Endothelial cell of umbilical vein (primary cell): ENCODE results near the gene ABHD17A. TPM values are rescaled to one million over a fixed set of nuclear protein-coding genes. Genes with fewer than 3 reads are reported as not detected.

ENCODE experiments used
- BruUV-seq: library from RNA; stranded (reverse); fragments of 400-500 nt; replicated peaks from 2 replicates; lab custom pipeline; 2021; lab: Mats Ljungman, UMichigan
- CTCF ChIA-PET: fragments of 300-600, 350-600 bp; sonication (Branson Sonifier 250); formaldehyde crosslinking; loops from one replicate; lab custom pipeline; 2021; ENCODE audit warnings: antibody characterized with exemption, inconsistent platforms; lab: Charles Lee
- POLR2A ChIA-PET: fragments of 300-600, 350-600 bp; sonication (Branson Sonifier 250); formaldehyde crosslinking; loops from one replicate; lab custom pipeline; 2021; ENCODE audit warnings: antibody characterized with exemption, inconsistent platforms; lab: Charles Lee
- DNase-seq: peaks from one replicate; pipeline ENCODE4 v3.0.0-alpha.2; 2011; ENCODE audit warnings: low read depth, low spot score
- FAIRE-seq: peaks from 2 replicates; lab custom pipeline; 2011; peaks lifted over from hg19 to GRCh38; lab: Jason Lieb, UNC
- H2AFZ ChIP-seq: 2 replicates; pipeline ENCODE4 v1.6.0; 2012; ENCODE audit warnings: low read depth, low read length, control low read depth, inconsistent platforms
- H3K27ac ChIP-seq: 2 replicates; pipeline ENCODE4 v1.5.1; 2011; ENCODE audit warnings: low read depth, mild to moderate bottlenecking, control low read depth, low read length, moderate library complexity; ENCODE audit not compliant: insufficient read depth
- H3K27me3 ChIP-seq, 2 experiments: 2 replicates each; pipeline versions ENCODE4 v1.6.0 to v1.6.1; 2011; ENCODE audit warnings: low read length in 2 of 2, mixed read lengths in 1 of 2; ENCODE audit not compliant: control insufficient read depth in 2 of 2, insufficient read depth in 2 of 2
- H3K36me3 ChIP-seq, 2 experiments: 2 replicates in 1 of 2; 3 replicates in 1 of 2; pipeline ENCODE4 v1.5.1; 2011; ENCODE audit warnings: low read length in 2 of 2, mild to moderate bottlenecking in 1 of 2, moderate library complexity in 1 of 2; ENCODE audit not compliant: control insufficient read depth in 2 of 2, insufficient read depth in 2 of 2; ENCODE audit errors: extremely low read depth in 1 of 2
- H3K4me1 ChIP-seq: 3 replicates; pipeline ENCODE4 v1.5.1; 2011; ENCODE audit warnings: mild to moderate bottlenecking, low read length; ENCODE audit not compliant: control insufficient read depth, insufficient read depth; ENCODE audit errors: extremely low read depth
- H3K4me2 ChIP-seq: 2 replicates; pipeline ENCODE4 v1.6.1; 2011; ENCODE audit warnings: low read length, control low read depth, mixed read lengths; ENCODE audit not compliant: insufficient read depth
- H3K4me3 ChIP-seq, 3 experiments: fragments of 200-600 bp in 1 of 3; sonication (generic), shearing (Covaris generic) in 1 of 3; replicated peaks in 1 of 3; 2 replicates each; pipeline ENCODE4 v1.5.1; 2011 to 2016; ENCODE audit warnings: control low read depth in 3 of 3, low read length in 3 of 3, mild to moderate bottlenecking in 2 of 3, inconsistent platforms in 1 of 3, low read depth in 1 of 3, moderate library complexity in 1 of 3; ENCODE audit not compliant: insufficient read depth in 1 of 3
- H3K79me2 ChIP-seq: 2 replicates; pipeline ENCODE4 v1.6.0; 2012; ENCODE audit warnings: low read length, inconsistent platforms; ENCODE audit not compliant: control insufficient read depth, insufficient read depth
- H3K9ac ChIP-seq: replicated peaks from 2 replicates; pipeline ENCODE3; 2011; ENCODE audit warnings: low read length, control low read depth; ENCODE audit not compliant: insufficient read depth; ENCODE audit errors: extremely low read depth
- H3K9me1 ChIP-seq: replicated peaks from 3 replicates; pipeline ENCODE4 v1.6.0; 2011; ENCODE audit warnings: mild to moderate bottlenecking, low read length; ENCODE audit not compliant: control insufficient read depth, insufficient read depth; ENCODE audit errors: extremely low read depth
- H3K9me3 ChIP-seq: replicated peaks from 2 replicates; pipeline ENCODE4 v1.5.1; 2012; ENCODE audit warnings: low read length, inconsistent platforms; ENCODE audit not compliant: control insufficient read depth, insufficient read depth
- H4K20me1 ChIP-seq: replicated peaks from 2 replicates; pipeline ENCODE3; 2011; ENCODE audit warnings: mild to moderate bottlenecking, low read length; ENCODE audit not compliant: control insufficient read depth, insufficient read depth; ENCODE audit errors: extremely low read depth
- CTCF ChIP-seq, 2 donors: IDR thresholded peaks; 1 replicate in 1 of 2; 2 replicates in 1 of 2; pipeline ENCODE4 v1.5.1; 2011; ENCODE audit warnings: low read length in 2 of 2, mild to moderate bottlenecking in 2 of 2, moderate library complexity in 2 of 2, control low read depth in 1 of 2, inconsistent platforms in 1 of 2, low read depth in 1 of 2; ENCODE audit not compliant: insufficient read depth in 1 of 2; ENCODE audit errors: extremely low read depth in 1 of 2
- EZH2 ChIP-seq: IDR thresholded peaks from 2 replicates; pipeline ENCODE4 v1.6.1; 2012; ENCODE audit warnings: borderline replicate concordance, low read depth, mild to moderate bottlenecking, moderate library complexity, low read length, inconsistent platforms; ENCODE audit not compliant: severe bottlenecking
- FOS ChIP-seq: IDR thresholded peaks from 2 replicates; pipeline ENCODE4 v1.6.1; 2011; ENCODE audit warnings: mild to moderate bottlenecking, low read length, moderate library complexity, borderline replicate concordance; ENCODE audit not compliant: insufficient read depth
- GATA2 ChIP-seq: IDR thresholded peaks from 2 replicates; pipeline ENCODE4 v1.7.0; 2011; ENCODE audit warnings: low read depth, mild to moderate bottlenecking, moderate library complexity, mixed read lengths, low read length; ENCODE audit not compliant: insufficient read length, insufficient read depth
- JUN ChIP-seq: IDR thresholded peaks from 2 replicates; pipeline ENCODE4 v1.6.1; 2011; ENCODE audit warnings: borderline replicate concordance, low read depth; ENCODE audit not compliant: insufficient read length, insufficient read depth
- MAX ChIP-seq: IDR thresholded peaks from 2 replicates; pipeline ENCODE4 v1.6.1; 2011; ENCODE audit not compliant: insufficient read depth, insufficient read length
- MYC ChIP-seq: IDR thresholded peaks from one replicate; pipeline ENCODE4 v1.6.1; 2011; ENCODE audit warnings: mild to moderate bottlenecking, low read depth, low read length
- POLR2A ChIP-seq: IDR thresholded peaks from 2 replicates; pipeline ENCODE4 v1.6.1; 2012; ENCODE audit warnings: low read depth, mild to moderate bottlenecking, control low read depth, low read length
- POLR2AphosphoS5 ChIP-seq: IDR thresholded peaks from 2 replicates; pipeline ENCODE4 v1.6.1; 2012; ENCODE audit warnings: low read depth, mild to moderate bottlenecking, control low read depth, low read length, moderate library complexity; ENCODE audit not compliant: insufficient read depth
- dilution Hi-C: fragments of 300-500 bp; cut with MboI; formaldehyde crosslinking; loops from one replicate; pipeline ENCODE4 v1.15.0; 2019; ENCODE audit warnings: low sequenced_read_pairs; ENCODE audit not compliant: extremely low pct_ligation_motif_present
- intact Hi-C: fragments of 100-400 bp; cut with micrococcal nuclease; formaldehyde crosslinking; loops from one replicate; pipeline ENCODE4 v1.10.0; 2022
- polyA plus RNA-seq, 4 experiments: library from polyadenylated mRNA; depleted of rRNA in 3 of 4; stranded (reverse) in 3 of 4; unstranded in 1 of 4; fragments of >200 nt; gene quantifications; 2 replicates each; pipeline versions ENCODE4 v1.2.1 to v1.2.3, GENCODE V29; 2011 to 2012; ENCODE audit warnings: missing spikeins in 1 of 4
- total RNA-seq: library from RNA; stranded (reverse); gene quantifications from 2 replicates; pipeline ENCODE4 v1.2.3, GENCODE V29; 2021

The ABHD17A gene
- total and polyA plus RNA-seq, 2 donors (not counting 3 experiments of a cell fraction or from before 2014, with no cell fraction given): 89.8 to 143 TPM

GRCh38 chr19:1850809-1851653 is 34.3 kb downstream of the ABHD17A start:
- Histone ChIP-seq H3K4me1 (peaks cover 21% of the 10 kb centered on the region), H3K79me2 (peaks cover 45% of the 10 kb centered on the region), H3K4me3 (no peak overlapping the region), H3K27me3 (no peaks in the 10 kb centered on the region), H4K20me1 (no peaks in the 10 kb centered on the region), H3K9me1 (no peaks in the 10 kb centered on the region), H3K9ac (no peak overlapping the region), H3K27ac (no peak overlapping the region), H3K4me2 (no peak overlapping the region), H3K36me3 (no peaks in the 10 kb centered on the region), H3K9me3 (no peaks in the 10 kb centered on the region), H2AFZ (no peak overlapping the region)
- TF ChIP-seq POLR2A: no peak
- no peak for TF ChIP-seq EZH2
- no peak for TF ChIP-seq MYC
- TF ChIP-seq MAX: no peak
- no peak for TF ChIP-seq CTCF (IDR thresholded peaks at IDR 0.05; ENCODE audit: extremely low read depth in 1 of 2, insufficient read depth in 1 of 2, low read depth in 1 of 2, low read length in 2 of 2)
- TF ChIP-seq JUN: no peak
- no peak for TF ChIP-seq GATA2
- TF ChIP-seq POLR2AphosphoS5: no peak
- no peak for TF ChIP-seq FOS
- no TSS peak for BruUV-seq
- ChIA-PET CTCF (no interaction called here), POLR2A (no interaction called here)
- dilution Hi-C loops: no loop called here
- no peak for FAIRE-seq
- intact Hi-C loops: no loop called here
- DNase-seq: no peak
